DMS53 (cell line): ENCODE results near the gene S1PR5.
"Not testable (repeated sequence)": the region's sequence is repeated elsewhere in the genome, so short reads cannot be mapped to it uniquely, and the experiment has no call there.

ENCODE experiments used
- DNase-seq: peaks from one replicate; lab custom pipeline; 2025; lab: John Stamatoyannopoulos, UW

The S1PR5 gene, protein sequence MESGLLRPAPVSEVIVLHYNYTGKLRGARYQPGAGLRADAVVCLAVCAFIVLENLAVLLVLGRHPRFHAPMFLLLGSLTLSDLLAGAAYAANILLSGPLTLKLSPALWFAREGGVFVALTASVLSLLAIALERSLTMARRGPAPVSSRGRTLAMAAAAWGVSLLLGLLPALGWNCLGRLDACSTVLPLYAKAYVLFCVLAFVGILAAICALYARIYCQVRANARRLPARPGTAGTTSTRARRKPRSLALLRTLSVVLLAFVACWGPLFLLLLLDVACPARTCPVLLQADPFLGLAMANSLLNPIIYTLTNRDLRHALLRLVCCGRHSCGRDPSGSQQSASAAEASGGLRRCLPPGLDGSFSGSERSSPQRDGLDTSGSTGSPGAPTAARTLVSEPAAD

DNA sequence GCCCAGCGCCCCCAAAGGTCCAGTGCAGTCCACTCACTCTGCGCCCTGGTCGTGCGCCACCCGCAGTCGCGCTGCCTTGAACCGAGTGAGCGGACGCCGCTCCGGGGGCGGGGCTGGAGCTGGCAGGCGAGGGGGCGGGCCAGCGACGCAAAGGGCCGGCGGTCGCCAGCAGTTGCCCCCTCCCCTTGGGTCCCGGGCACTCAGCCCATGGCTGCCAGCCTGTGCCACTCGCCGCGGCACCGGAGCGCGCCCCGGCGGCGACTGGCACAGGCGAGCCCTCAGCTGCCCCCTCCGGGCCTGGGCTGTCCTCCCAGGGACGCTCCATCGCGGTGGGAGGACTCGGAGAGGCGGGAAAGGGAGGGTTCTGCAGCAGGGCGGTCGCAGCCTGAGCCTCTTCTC, at the start of gene S1PR5:
Gene S1PR5, minus strand, starts transcription at position 87 of the 399 bp plus-strand sequence. CDS start 2,436 bp downstream, outside the sequence.
- DNase-seq: peak; percentile 66

DNA sequence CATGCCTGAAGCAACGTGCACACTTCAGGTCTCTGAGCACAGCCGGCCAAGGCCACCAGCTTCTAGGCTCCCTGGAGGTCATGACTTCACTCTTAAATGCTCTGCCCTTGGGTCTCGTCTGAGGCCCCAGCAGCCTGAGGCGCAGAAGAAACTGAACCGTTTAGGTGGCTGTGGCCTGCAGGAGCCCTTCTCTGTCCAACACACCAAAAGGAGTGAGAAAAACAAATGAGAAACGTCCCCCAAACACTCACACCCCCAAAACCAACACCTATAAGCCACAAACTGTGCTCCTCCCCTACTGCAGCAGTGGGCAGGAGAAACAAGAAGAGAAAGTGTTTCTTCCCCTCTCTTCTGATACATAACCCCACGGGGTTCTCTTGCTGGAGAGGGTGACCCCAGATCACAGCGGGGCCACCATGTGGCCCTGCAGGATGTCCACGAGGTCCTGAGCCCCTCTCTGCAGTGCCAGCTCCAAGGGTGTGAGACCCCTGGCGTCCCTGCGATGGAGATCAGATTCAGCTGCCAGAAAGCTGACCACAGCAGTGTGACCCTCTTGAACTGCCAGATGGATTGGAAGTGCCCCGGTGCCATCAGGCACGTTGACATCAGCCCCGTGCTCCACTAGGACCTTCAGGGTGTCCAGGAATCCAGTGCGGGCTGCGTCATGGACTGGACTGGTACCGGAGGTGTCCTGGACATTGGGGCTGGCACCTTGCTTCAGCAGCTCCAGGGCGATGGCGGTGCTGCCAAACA, 49.6 kb upstream of the S1PR5 start:
- DNase-seq: peak; percentile 39

DNA sequence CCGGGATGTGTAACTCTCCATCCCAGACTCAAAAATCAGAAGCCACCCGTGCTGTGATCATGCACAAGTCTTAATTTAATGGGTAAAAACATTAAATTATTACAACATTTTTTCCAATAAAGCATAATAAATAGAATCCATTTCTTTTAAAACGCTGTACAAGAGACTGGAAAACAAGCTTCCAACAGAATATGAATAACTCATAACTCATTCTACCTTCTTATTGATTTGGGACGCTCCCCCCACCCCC, 49.1 kb upstream of the S1PR5 start:
- DNase-seq: no peak

DNA sequence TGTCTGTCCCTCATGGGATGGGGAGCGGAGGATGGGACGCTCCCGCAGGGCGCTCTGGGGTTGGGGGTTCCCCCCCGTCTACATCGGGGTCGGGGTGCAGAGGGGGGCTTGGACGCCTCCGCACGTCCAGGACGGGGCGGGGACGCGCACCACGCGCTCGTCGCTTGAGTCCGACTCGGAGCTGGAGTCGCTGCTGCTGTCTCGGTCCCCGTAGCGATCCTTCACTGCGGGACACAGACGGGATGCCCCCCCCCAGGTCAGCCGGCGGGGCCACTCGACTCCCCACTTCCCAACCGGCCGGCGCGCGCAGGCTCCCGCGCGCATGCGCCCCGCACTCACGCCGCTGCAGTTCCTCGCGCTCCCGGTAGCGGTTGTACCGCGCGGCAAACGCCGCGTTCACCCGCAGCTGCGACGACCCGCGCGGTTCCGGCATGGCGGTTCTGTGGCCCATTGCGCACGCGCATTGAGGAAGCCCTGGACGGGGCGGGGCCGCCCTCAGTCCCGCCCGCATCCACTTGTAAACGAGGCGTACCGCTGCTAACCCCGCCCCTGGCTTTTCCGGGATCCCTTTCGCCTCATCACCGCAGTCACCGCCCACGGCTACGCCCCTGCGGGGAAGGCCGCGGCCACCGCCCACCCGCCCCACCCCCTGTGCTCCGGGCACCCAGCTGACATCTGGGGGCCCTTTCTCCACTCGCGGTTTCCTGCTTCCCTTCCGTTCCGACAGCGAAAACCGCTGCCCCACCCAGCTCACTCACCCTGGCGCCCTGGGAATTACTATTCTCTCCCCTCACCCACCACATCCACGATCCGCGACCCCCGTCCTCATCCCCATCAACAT, 48.5 kb upstream of the S1PR5 start, which contains the start of gene KRI1:
Gene KRI1, minus strand, starts transcription at position 444 of the 841 bp plus-strand sequence. Its CDS starts 11 bp downstream, at position 433.
- DNase-seq: peak; percentile 97

DNA sequence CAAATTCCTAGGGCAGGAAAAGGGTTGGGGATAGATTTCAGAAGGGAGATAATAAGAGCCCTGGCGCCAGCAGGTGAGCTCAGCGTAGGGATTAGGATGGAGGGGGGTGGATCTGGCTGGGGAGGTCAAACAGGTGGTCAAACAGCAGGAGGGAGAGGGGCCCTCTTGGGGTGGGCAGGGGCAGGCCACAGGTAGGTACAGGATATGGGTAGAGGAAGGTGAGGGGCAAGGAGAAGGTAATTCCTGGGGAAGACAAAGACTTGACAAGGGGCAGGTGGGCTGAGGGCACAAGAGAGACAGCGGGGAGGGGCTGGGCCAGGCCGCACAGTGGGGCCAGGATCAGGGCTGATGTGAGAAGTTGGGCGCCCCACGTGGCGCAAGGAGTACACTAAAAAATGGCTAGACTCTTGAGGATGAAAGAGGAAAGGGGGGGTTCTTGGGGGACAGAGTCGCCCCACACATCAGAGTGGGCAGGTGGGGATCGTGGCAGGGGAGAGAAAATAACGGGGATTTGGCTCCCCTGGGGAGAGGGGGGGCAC, 47.9 kb upstream of the S1PR5 start:
- DNase-seq: peak; percentile 49

DNA sequence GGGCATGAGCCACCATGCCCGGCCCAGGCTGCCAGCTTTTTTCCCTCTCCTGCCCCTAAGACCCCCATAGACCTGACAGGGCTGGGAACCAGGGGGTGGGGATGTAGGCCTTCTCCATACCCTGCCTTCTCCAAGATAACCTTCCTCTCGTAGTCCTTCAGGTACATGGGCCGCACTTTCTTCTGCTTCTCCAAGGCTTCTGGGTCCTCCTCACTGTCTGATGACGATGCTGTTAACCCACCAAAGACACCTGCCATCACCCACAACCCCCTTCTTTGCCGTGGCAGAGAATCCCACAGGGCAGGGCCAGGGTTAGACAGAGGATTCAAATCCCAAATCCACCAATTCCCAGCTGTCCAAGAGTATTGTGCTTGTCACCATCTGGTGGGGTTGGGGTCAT, 45.4 kb upstream of the S1PR5 start:
- DNase-seq: no peak

DNA sequence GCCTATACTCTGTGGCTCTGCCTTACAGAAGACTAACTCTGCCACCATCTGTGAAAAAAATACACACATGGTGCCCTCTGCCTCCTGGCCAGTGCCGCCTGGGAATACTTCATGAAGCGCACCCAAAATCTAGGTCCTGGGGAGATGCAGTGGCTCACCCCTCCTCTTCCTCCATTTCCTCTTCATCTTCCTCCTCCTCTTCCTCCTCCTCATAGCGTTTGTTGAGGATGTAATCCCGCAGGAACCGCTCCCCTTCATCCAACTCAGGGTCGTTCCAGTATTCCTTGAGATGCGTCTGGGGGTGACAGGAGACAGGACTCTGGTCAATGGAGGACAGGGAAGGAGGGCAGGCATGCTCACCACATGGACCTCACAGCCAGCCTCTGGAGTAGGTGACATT, 42.9 kb upstream of the S1PR5 start:
- DNase-seq: no peak

DNA sequence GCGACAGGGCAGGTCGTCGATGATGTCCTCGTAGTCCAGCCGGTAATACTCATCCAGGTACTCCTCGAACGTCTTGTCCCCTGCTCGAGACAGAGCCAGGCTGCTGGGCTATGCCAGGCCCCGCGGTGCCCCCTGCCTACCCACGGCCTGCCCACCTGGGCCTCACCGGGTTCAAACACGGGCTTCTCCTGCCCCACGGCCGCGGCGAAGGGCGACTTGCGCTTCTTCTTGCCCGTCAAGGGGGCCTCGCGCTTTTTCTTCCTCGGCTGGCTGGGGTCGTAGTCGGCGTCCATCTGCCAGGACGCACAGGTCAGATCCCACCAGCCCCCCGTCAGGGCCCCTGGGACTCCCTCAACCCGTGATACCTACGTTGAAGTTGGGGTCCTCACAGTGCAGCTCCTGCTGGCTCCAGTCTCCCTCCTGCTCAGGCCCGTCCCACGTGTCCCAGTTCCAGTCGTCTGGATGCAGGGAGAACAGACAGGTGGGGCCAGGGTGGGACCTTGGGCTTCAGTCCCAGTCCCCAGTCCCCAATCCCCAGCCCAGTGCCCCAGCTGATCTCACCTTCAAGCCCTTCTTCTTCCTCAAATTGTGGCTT, 40.5 kb upstream of the S1PR5 start:
- DNase-seq: no peak

DNA sequence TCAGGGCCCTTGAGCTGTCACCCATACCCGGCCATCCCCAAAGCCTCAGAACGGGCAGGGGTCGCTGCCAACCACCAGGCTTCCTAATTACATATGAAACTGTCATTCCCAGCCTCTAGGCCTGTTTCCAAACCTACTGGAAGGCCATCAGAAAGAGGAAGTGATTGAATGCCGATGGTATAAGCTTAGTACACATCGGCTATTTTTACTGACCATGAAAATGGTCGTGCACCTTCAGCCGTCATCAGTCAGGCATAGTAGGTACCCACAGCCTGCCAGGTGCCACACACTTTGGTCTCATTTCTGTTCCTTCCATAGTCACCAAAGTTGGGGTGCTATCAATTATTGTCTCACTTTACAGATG, 38.3 kb upstream of the S1PR5 start:
- no peak for DNase-seq

DNA sequence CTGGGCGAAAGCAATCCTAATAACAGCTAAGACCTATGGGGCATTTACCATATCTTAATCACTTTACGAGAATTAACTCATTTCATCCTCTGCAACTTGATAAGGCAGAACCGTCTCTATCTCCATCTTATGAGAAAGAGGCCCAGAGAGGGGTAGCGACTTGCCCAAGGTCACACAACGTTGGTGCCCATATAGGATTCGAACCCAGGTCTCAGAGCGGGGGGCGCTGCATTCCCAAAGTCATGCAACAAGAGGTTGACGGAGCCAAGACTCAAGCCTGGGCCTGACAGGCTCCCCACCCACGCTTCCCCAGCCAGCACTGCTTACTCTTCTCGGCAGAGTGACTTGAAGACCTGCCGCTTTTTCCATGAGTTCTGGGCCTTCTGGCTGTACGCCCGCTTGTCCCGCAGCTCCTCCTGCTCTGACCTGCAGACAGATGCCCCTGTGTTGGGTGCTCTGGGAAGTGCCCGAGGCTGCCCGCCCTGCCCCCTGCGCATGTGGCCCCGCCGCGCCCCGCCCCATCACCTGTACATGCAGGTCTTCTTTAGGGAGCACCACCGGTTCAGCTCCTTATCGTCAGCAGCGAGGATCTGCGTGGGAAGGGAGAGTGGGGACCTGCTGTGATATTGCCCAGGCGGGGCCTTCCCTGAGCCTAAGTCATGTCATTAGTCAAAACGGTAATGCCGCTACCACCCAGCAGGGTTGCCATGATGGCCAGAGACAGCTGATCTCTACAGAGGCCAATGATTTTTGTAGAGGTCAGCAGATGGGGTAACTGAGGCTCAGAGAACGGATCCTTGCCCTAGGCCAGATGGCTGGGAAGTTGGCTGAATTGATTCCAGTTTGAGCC, 37.7 kb upstream of the S1PR5 start:
- no peak for DNase-seq

DNA sequence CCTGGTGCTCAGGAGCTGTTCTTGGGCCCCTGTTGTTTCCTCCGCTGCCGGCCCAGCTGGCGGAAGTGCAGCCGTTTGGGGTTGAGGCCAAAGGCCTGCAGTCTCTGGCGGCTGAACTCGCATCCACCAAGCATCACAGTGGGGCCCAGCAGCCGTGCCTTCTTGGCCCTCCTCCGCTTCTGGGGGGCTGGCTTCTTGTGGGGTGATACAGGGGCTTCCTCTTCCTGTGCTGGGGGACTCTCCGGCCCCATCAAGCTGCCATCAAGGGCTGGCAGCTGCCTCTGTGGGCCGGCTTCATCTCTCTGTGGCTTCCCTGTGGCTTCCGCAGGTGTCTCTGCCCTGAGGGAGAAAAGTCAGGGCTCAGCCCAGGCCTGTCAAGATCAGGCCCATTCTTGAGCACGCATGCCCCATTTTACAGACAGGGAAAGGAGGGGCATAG, 36.7 kb upstream of the S1PR5 start:
- DNase-seq: no peak

DNA sequence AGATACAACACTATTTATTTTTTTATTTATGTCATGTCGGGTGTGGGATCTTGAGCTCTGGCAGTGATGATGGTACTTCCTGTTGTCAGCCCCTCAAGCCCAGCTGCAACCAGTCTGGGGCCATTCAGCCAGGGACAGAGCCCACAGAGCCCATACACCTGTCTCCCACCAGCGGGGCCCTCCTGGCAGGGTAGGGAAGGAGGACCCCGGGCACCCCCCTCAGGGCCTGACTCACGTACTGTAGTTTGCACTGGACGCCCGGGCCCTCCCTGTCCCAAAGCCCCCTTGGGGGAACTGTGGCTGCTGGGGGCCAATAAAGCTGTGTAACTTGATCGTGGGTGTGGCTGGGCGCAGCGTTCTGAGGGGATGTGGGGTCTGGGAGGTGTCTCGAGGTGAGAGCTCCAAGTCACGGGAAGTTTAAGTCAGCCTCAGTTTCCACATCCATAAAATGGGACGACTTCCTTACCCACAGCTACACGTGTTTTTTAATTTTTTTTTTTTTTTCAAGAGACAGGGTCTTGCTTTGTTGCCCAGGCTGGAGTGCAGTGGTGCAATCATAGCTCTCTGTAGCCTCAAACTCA, 35.9 kb upstream of the S1PR5 start:
- DNase-seq: peak; percentile 15

DNA sequence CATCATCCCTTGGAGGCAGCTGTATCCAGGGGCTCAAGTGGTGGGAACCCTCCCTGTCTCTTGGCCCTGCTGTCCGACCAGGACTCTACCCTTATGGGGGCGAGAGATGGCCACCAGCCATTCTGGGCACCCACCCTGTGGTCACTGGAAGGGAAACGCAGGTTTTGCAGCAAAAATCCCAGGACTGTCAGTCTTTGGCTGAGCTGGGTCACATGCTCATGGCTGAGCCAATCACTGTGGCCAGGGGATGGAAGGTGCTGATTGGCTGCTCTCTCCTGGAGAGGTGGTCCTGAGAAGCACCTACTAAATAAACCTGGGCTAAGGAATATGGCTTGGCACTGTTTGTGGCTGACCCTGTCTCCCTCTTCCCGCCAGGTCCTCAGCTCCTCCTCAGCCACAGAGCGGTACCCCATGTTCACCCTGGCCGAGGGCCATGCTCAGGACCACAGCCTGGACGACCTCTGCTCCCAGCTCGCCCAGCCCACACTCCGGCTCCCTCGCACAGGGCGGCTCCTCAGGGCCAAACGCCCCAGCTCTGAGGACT, 35.3 kb upstream of the S1PR5 start:
- peak; percentile 39 for DNase-seq

DNA sequence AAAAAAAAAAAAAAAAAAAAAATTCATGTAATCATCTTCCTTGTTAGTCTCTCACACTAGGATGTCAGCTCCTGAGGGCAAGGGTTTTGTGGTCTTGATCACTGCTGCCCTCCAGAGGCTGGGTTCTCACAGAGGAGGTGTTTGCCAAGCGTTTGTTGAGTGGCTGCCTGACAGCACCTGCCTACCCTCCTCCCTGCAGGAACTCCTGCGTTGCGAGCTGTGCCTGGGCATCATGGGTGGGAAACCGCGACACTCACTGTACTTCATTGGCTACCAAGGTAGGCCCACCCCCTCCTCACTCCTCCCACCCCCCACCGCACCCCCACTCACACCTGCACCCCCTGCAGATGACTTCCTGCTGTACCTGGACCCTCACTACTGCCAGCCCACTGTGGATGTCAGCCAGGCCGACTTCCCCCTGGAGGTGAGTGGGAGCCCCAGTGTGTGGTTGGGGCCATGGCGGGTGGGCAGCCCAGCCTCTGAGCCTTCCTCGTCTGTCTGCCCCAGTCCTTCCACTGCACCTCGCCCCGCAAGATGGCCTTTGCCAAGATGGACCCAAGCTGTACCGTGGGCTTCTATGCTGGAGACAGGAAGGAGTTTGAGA, 34.6 kb upstream of the S1PR5 start:
- peak; percentile 81 for DNase-seq

DNA sequence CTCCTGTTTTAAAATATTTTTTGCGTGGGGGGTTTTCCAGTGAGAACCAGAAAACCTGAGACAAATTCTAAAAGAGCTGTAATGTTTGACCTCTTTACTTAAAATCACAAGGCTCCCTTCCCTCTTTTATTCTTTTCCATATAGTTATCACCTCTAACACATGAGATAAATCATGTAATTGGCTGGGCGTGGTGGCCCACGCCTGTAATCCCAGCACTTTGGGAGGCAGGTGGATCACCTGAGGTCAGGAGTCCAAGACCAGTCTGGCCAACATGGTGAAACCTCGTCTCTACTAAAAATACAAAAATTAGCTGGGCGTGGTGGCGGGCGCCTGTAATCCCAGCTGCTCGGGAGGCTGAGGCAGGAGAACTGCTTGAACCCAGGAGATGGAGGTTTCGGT, 33.8 kb upstream of the S1PR5 start:
- DNase-seq: not testable (repeated sequence)

DNA sequence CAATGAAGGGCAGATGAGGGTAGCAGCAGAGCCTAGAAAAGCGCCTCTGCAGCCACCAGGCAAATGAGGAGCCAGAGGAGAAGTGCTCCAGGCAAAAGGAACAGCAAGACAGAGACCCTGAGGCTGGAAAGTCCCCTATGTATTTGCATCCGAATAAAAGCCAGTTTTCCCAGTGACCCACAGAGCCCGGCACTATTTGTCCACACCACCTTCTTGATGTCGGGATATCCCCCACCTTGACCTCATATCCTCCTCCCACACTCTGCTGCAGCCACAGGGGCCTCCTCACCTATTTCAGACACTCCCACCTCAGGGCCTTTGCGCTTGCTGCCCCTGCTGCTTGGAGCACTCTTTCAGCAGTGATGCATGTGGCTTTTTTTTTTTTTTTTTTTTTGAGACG, 33.1 kb upstream of the S1PR5 start:
- DNase-seq: no peak

DNA sequence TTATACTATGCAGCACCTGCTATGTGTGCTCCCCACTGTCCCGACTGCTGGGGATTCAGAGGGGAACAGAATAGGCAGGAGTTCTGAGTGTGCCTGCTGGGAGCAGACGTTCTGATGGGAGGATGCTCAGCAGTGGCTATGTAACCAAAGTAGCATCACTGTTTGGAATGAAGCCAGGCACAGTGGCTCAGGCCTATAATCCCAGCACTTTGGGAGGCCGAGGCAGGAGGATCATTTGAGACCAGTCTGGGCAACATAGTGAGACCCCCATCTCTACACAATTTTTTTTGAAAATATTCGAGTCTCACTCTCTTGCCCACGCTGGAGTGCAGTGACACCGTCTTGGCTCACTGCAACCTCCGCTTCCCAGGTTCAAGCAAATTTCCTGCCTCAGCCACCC, 32.5 kb upstream of the S1PR5 start:
- DNase-seq: no peak

DNA sequence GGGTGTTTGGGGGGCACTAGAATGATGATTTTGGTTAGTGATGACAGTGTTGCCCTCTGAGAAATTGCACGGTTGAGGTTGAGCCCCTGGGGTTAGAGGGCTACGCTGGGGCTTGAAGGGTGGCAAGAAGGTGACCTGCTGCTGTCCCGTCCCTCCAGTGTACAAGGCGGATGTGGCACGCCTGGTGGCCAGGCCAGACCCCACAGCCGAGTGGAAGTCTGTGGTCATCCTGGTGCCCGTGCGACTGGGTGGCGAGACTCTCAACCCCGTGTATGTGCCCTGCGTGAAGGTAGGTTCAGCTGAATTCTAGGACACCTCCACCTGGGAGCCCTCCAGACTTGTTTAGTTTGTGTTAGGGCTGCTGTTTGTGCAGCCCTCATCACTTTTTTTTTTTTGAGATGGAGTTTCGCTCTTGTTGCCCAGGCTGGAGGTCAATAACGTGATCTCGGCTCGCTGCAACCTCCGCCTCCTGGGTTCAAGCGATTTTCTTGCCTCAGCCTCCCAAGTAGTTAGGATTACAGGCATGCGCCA, 31.6 kb upstream of the S1PR5 start:
- DNase-seq: no peak

DNA sequence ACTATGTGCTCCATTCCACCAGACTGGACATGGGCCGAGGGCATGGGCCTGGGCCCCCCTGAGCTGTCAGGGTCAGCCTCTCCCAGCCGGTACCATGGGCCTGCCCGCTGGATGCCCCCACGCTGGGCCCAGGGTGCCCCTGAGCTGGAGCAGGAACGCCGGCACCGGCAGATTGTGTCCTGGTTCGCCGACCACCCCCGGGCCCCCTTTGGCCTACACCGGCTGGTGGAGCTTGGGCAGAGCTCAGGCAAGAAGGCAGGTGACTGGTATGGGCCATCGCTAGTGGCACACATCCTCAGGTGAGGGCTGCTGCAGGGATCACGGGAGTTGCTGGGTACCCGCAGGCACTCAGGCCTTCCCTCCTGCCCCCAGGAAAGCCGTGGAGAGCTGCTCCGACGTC, 29.6 kb upstream of the S1PR5 start:
- DNase-seq: no peak
